Left renal cortex interstitium (tissue), 4 donors: ENCODE measurements around the gene CEP120. TPM values are rescaled to one million over a fixed set of nuclear protein-coding genes. Genes with fewer than 3 reads are reported as not detected.

ENCODE experiments used
- DNase-seq, 4 donors: peaks; one replicate each; pipeline ENCODE4 v3.0.0-alpha.2; 2013; ENCODE audit warnings: low read depth in 4 of 4, low spot score in 2 of 4, missing footprints in 1 of 4
- polyA plus RNA-seq, 4 donors: library from polyadenylated mRNA; unstranded; fragments of 120-200 nt; gene quantifications; one replicate each; pipeline ENCODE4 v1.2.1, GENCODE V29; 2013; ENCODE audit not compliant: insufficient read length in 4 of 4

The CEP120 gene
- polyA plus RNA-seq, 4 donors = 20.8 to 24.9 (median 22.0) TPM

DNA sequence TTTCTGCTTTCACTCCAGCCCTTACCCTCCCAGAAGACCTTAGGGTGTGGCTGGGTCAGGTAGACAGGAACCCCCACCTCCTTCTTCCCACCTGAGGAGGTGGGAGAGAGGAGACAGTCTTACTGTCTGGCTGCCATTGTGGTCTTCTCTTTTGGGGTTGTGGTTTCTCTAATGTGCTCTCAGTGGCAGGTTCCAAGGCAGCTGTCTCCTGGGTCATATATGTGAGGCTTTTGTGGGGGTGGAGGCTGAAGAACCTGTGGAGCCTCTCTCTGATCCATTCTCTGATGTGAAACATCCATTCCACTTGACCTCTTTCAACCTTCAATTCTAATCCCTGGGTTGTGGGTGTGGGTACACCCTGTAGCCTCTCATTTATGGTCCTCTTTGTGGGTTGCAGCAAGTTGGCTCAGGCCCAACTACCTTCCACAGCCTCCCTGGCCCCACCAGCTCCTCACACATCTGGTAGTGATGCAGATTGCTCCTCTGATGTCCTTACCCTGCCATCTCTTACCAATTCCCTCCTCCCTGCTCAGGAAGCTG, 118.4 kb downstream of the CEP120 start:
- no peak for DNase-seq

DNA sequence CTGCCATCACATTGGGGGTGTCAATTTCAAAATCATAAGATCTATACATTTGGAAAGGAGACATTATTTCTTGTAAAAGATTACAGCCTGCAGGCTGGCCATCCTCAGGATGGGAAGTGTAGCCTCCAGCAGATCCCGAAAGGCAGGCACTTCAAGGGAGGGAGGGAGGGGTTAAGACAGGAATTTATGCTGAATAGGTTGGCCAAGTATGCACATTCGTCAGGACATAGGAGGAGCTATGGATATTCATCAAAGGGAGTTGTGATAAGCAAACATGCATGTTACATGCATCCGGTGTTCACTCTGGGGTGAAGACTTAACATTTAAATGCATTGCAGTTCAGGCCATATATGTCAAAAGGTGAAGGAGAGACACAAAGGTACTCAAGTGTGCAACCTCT, 119.4 kb downstream of the CEP120 start:
- DNase-seq = no peak

DNA sequence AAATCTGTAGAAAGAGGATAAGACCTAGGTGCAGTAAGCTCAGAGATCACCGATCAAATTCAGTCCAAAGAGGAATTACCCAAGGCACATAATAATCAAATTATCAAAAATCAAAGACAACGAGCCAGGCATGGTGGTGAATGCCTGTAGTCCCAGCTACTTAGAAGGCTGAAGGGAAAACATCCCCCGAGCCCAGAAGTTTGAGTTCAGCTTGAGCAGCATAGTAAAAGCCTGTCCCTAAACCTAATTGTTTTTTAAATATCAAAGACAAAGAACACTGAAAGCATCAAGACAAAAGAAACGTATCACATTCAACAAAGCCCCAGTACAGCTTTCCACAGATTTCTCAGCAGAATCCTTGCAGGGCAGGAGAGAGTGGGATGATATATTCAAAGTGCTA, 122.9 kb downstream of the CEP120 start:
- no peak for DNase-seq

DNA sequence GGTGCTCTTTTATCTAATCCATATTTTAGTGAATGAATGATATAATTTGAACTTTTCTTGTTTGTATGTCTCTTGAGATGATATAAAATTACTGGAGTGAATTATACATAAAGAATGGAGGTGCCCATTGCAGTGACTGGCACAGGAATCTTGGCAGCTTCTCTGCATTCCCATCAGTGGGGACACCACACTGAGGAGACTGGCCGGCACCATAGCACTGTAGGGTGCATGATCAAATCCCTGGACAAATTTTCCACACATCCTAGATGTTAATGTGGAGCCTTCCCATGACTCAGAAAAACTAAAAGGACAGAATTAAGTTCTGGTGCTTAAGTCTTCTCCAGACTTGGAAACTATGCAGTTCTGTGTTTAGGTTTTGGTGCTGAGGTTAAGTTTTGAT, 124.1 kb downstream of the CEP120 start:
- DNase-seq = no peak

DNA sequence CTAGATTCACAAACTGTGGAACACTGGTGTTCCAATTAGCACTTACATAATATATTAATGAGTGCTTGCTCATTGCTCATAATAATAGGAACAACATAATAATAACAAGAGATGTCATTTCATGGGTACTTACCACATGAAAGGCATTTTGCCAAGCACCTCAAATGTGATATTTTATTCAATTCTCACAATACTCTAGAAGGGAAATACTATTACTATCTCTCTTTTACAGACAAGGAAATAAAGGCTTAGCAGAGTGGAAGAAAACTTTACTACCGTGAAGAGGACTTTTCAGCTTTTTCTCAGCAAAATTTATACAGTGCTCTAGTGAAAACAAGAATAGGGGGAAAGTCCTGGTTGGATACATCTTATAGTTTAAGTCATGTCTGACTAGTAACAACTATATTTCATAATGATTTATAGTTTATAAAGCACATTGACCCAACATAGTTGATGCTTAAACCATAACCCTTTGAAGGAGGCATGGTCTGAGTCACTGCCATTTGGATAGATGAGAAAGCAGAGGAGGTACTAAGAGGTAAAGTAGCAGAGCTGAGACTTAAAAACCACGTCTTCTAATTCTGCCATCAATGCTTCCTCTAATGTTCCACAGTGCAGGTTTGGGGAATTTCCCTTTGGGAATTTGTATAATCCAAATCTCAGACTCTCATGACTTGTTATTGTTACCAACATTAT, 124.7 kb downstream of the CEP120 start:
- DNase-seq = no peak

DNA sequence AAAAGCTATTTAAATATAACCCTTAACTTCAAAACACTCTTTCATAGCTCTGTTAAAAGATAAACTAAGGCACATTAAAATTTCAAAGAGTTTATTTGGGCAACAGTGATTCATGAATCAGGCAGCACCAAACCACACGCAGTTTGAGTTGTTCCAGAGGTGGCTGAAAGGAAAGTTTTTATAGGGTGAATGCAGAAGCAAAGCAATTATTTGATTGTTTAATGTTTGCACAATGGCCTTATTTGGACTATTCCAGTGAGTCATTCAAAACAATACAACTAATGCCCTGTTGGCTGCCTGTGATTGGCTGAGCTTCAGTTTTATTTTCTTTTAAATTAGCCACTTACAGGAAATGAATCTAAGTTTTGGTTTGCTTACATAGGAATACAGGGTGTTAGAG, 125.3 kb downstream of the CEP120 start:
- no peak for DNase-seq

DNA sequence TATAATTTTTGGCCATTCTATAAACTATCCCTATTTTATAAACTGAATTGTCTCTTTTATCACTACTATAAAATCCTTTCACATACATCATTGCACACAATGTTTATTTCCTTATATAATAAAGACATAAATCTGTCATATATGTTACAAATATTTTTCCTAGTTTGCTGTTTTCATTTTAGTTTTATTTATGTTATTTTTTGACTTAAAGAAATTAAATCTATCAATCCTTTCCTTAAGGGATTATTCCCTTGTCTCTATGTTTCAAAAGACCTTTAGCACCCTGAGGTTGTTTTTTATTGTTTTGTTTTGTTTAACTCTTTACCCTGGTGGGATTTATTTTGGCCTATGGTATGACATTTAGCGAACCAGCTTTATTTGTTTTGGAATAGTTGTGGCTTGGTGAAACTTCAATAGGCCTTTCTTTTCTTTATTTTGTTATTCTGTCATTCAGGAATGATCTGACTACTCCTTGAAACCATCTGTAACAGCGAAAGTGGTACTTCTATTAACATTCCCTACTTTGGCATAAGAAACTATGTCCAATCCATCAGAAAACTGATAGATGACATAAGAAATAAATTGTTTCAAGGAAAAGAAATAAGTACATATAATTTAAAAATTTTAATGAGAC, 125.9 kb downstream of the CEP120 start:
- DNase-seq = no peak

Other genes starting within 250 kb of the CEP120 start
- 10 to 100 TPM; 35.2 to 49.1 (median 40.3) TPM for gene CSNK1G3, start 88.8 kb upstream of the CEP120 start, polyA plus RNA-seq